ENCODE data around the gene ISG20L2. TPM values are rescaled to one million over a fixed set of nuclear protein-coding genes. Genes with fewer than 3 reads are reported as not detected.
A peak's percentile ranks its signal among the peaks of the same experiment; 100 is the strongest.
"Not testable (repeated sequence)": the region's sequence is repeated elsewhere in the genome, so short reads cannot be mapped to it uniquely, and the experiment has no call there.

The ISG20L2 gene
- 13.1 TPM for total RNA-seq
- long read RNA-seq, transcript ISG20L2-201 (3 exons, 3,303 nt), result major isoform, 5 of 9 reads
- long read RNA-seq, partial matches to known transcripts, result 0 of 9 reads
- long read RNA-seq, other reads (novel, unspliced or antisense), result 0 of 9 reads

- ATAC-seq (peak; percentile 95), DNase-seq (ENCODE audit: missing footprints) (peak; percentile 98)
- intact Hi-C loops (cut with DNase I), result loop anchor here (1.0 kb wide), 1 partner anchor 38 kb away; the partner anchor contains the start of gene PRCC
Observed at GRCh38 chr1:156728599-156729462, at the start of gene ISG20L2. Gene ISG20L2 (minus strand): TSS chr1:156728766. CDS start chr1:156727652, 1,114 bp downstream.

GRCh38 chr1:156777573-156777972 lies 49.0 kb upstream of the ISG20L2 start:
- no peak for DNase-seq (ENCODE audit: missing footprints)
- no peak for ATAC-seq
- intact Hi-C loops (cut with DNase I), result no loop called here

GRCh38 chr1:156776942-156777341 lies 48.4 kb upstream of the ISG20L2 start:
- intact Hi-C loops (cut with DNase I), result no loop called here
- DNase-seq (ENCODE audit: missing footprints), result no peak
- no peak for ATAC-seq

- ATAC-seq (no peak), DNase-seq (ENCODE audit: missing footprints) (no peak)
- intact Hi-C loops (cut with DNase I), result no loop called here
Observed at GRCh38 chr1:156775799-156776198, 47.2 kb upstream of the ISG20L2 start.

- intact Hi-C loops (cut with DNase I), result no loop called here
- DNase-seq (ENCODE audit: missing footprints) (no peak), ATAC-seq (no peak)
Observed at GRCh38 chr1:156773607-156774006, 45.0 kb upstream of the ISG20L2 start.

GRCh38 chr1:156772728-156773497 lies 44.3 kb upstream of the ISG20L2 start:
- ATAC-seq (peak; percentile 79), DNase-seq (ENCODE audit: missing footprints) (no peak)
- intact Hi-C loops (cut with DNase I), result no loop called here

GRCh38 chr1:156772222-156772621 lies 43.7 kb upstream of the ISG20L2 start:
- intact Hi-C loops (cut with DNase I), result no loop called here
- no peak for DNase-seq (ENCODE audit: missing footprints)
- no peak for ATAC-seq

- intact Hi-C loops (cut with DNase I), result no loop called here
- DNase-seq (ENCODE audit: missing footprints), result no peak
- no peak for ATAC-seq
Observed at GRCh38 chr1:156768610-156769295, 40.2 kb upstream of the ISG20L2 start.

GRCh38 chr1:156767879-156768604 lies 39.5 kb upstream of the ISG20L2 start:
- DNase-seq (ENCODE audit: missing footprints), result no peak

GRCh38 chr1:156767101-156767878 lies 38.7 kb upstream of the ISG20L2 start, which contains the start of gene PRCC:
Gene PRCC (plus strand): TSS chr1:156767535. CDS start chr1:156767772, 237 bp downstream.
- intact Hi-C loops (cut with DNase I), result loop anchor here (1.0 to 2.0 kb wide), 3 partner anchors 16 to 39 kb away; partner anchors contain the start of genes HDGF, ISG20L2, METTL25B and MRPL24
- peak; percentile 98 for DNase-seq (ENCODE audit: missing footprints)
- ATAC-seq, result peak; percentile 96

More at GRCh38 chr1:156767879-156768604, 39.5 kb upstream of the ISG20L2 start:
- peak; percentile 6 for ATAC-seq
- intact Hi-C loops (cut with DNase I), result loop anchor here (1.0 to 2.0 kb wide), 3 partner anchors 17 to 40 kb away; partner anchors contain the start of genes HDGF, ISG20L2, METTL25B and MRPL24

GRCh38 chr1:156766298-156767100 lies 37.9 kb upstream of the ISG20L2 start:
- intact Hi-C loops (cut with DNase I), result loop anchor here (1.0 to 2.0 kb wide), 3 partner anchors 16 to 38 kb away; partner anchors contain the start of genes HDGF, ISG20L2, METTL25B and MRPL24
- DNase-seq (ENCODE audit: missing footprints) (no peak), ATAC-seq (peak; percentile 12)

GRCh38 chr1:156765666-156766065 lies 37.1 kb upstream of the ISG20L2 start:
- intact Hi-C loops (cut with DNase I), result loop anchor here (2.0 kb wide), 1 partner anchor 15 kb away; the partner anchor contains the start of gene HDGF
- no peak for ATAC-seq

GRCh38 chr1:156765136-156765535 lies 36.6 kb upstream of the ISG20L2 start:
- ATAC-seq; DNase-seq (ENCODE audit: missing footprints); intact Hi-C loops (cut with DNase I): not testable (repeated sequence)

More at GRCh38 chr1:156765666-156766065, 37.1 kb upstream of the ISG20L2 start:
- DNase-seq (ENCODE audit: missing footprints), result no peak

- no peak for ATAC-seq
- intact Hi-C loops (cut with DNase I), result no loop called here
- DNase-seq (ENCODE audit: missing footprints), result no peak
Observed at GRCh38 chr1:156760796-156761104, 32.2 kb upstream of the ISG20L2 start.

GRCh38 chr1:156760092-156760795 lies 31.7 kb upstream of the ISG20L2 start:
- intact Hi-C loops (cut with DNase I), result no loop called here
- DNase-seq (ENCODE audit: missing footprints) (no peak), ATAC-seq (no peak)

Measured in Right ventricle myocardium inferior (tissue), 1 donor.